Activated T-cell treated with anti-CD3 and anti-CD28 coated beads, Interleukin-2, amount 50 U/mL, for 4 hours (primary cell): Measurements from ENCODE around the gene PTOV1. TPM values are rescaled to one million over a fixed set of nuclear protein-coding genes. Genes with fewer than 3 reads are reported as not detected.

ENCODE experiments used
- ATAC-seq, 2 donors: fragments of 200-7000 bp; cut with Tn5 transposase; one replicate each; pipeline ENCODE4 v1.10.0; 2021
- DNase-seq: peaks from one replicate; pipeline ENCODE4 v3.0.0-alpha.2; 2020
- H3K27me3 Mint-ChIP-seq: one replicate; pipeline ENCODE4 v1.8.0; 2021; ENCODE audit warnings: low read depth, mixed read lengths
- H3K36me3 Mint-ChIP-seq: one replicate; pipeline ENCODE4 v1.8.0; 2022; ENCODE audit warnings: mixed read lengths; ENCODE audit not compliant: insufficient read depth
- H3K4me1 Mint-ChIP-seq: one replicate; pipeline ENCODE4 v1.8.0; 2021; ENCODE audit warnings: low read depth, mixed read lengths
- H3K4me3 Mint-ChIP-seq: one replicate; pipeline ENCODE4 v1.8.0; 2021; ENCODE audit warnings: mild to moderate bottlenecking, moderate library complexity, mixed read lengths
- H3K9me3 Mint-ChIP-seq: one replicate; pipeline ENCODE4 v1.8.0; 2021; ENCODE audit warnings: mixed read lengths
- total RNA-seq, 3 donors: library from RNA; stranded (reverse); gene quantifications; one replicate each; pipeline ENCODE4 v1.2.1, GENCODE V29; 2021

PTOV1 gene
- total RNA-seq, 3 donors from 2014 or later, result 77.8 to 86.3 (median 83.7) TPM

DNA sequence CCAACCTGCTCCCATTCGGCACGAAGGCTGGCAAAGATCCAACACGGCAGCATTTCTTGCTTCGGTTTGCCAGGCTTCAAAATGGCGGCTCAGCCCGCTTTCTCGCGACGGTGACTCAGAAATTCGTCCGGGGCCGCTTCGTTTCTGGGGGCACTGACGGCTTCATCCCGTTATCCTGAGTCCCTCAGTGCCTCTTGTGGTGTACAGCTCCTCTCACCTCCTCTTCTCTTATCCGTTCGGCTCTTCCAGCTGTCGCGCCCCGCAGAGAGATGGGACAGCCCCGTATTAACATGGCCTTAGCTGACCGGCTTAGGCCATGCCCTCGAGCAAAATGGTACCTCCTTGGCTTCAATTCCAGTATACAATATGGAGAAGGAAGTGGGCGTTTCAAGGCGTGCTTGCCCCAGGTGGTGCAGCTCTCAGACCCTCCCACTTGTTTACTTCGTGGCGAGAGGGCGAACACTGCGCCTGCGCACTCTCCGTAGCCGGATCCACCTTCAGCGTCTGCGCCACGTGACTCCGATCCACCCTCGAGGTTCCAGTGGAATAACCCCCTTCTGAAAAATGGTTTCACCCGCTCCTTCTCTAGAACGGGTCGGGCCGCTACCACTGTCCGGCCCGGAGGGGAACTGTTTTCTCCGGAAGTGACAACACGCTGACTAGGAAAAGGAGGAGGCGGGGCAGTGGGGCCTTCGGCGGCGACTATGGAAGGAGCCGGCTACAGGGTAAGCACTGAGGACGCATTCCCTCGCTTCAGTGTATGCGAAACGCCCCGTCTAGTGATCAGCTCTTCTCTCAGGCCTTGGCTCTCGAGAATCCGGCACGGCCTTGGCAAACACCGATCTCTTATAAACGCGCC lies 26.3 kb downstream of the PTOV1 start, which contains the start of the genes AKT1S1 and TBC1D17:
AKT1S1 (minus strand) TSS at position 336 of the 859 bp plus-strand sequence. CDS start 4,060 bp downstream, outside the sequence.
TBC1D17 (plus strand) TSS at position 683 of the 859 bp plus-strand sequence; CDS start at position 705, 22 bp downstream.
- peak; percentile 74 to 75 for ATAC-seq
- H3K4me1 Mint-ChIP-seq, result peaks cover 23% of the 10 kb centered on the region
- no peaks in the 10 kb centered on the region for H3K9me3 Mint-ChIP-seq

GRCh38 chr19:49877879-49878743 lies 27.2 kb downstream of the PTOV1 start:
- Mint-ChIP-seq H3K27me3 (no peaks in the 10 kb centered on the region), H3K4me3 (no peak overlapping the region), H3K9me3 (no peaks in the 10 kb centered on the region), H3K4me1 (peaks cover 23% of the 10 kb centered on the region), H3K36me3 (peaks cover 12% of the 10 kb centered on the region)
- ATAC-seq, result peak; percentile 70 to 72
- peak; percentile 96 for DNase-seq

More for the DNA sequence above, 26.3 kb downstream of the PTOV1 start, which contains the start of the genes AKT1S1 and TBC1D17:
- no peak within 1 kb of the TSS for H3K4me3 Mint-ChIP-seq
- peaks cover 9% of the 10 kb centered on the region for H3K36me3 Mint-ChIP-seq
- no peaks in the 10 kb centered on the region for H3K27me3 Mint-ChIP-seq
- peak; percentile 97 for DNase-seq

DNA sequence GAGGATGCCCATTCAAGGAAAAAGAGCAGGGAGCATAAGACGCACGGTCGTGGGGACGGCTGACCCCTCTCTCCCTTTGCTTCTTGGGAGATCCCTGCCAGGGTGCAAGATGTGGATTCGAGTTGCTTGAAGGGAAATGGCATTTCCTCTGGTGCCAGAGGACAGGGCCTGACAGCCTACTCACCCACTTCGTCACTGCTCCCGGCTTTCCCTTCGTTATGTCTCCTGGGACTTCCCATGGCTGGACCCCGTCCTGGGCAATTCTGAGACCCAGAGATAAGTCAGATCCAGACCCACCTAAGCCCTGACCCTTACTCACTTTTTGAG lies 27.7 kb downstream of the PTOV1 start:
- peaks cover 23% of the 10 kb centered on the region for H3K4me1 Mint-ChIP-seq
- no peak for ATAC-seq
- H3K4me3 Mint-ChIP-seq, result no peak overlapping the region
- no peak for DNase-seq
- peaks cover 17% of the 10 kb centered on the region for H3K36me3 Mint-ChIP-seq
- H3K27me3 Mint-ChIP-seq, result no peaks in the 10 kb centered on the region
- no peaks in the 10 kb centered on the region for H3K9me3 Mint-ChIP-seq

GRCh38 chr19:49879243-49879963 lies 28.4 kb downstream of the PTOV1 start:
- Mint-ChIP-seq H3K9me3 (no peaks in the 10 kb centered on the region), H3K27me3 (no peaks in the 10 kb centered on the region), H3K36me3 (peaks cover 18% of the 10 kb centered on the region), H3K4me1 (peaks cover 23% of the 10 kb centered on the region), H3K4me3 (no peak overlapping the region)
- DNase-seq (no peak), ATAC-seq (no peak)

GRCh38 chr19:49880162-49880869 lies 29.4 kb downstream of the PTOV1 start:
- peaks cover 25% of the 10 kb centered on the region for H3K36me3 Mint-ChIP-seq
- no peaks in the 10 kb centered on the region for H3K9me3 Mint-ChIP-seq
- H3K27me3 Mint-ChIP-seq, result no peaks in the 10 kb centered on the region
- peaks cover 19% of the 10 kb centered on the region for H3K4me1 Mint-ChIP-seq
- no peak overlapping the region for H3K4me3 Mint-ChIP-seq
- ATAC-seq (no peak), DNase-seq (no peak)

DNA sequence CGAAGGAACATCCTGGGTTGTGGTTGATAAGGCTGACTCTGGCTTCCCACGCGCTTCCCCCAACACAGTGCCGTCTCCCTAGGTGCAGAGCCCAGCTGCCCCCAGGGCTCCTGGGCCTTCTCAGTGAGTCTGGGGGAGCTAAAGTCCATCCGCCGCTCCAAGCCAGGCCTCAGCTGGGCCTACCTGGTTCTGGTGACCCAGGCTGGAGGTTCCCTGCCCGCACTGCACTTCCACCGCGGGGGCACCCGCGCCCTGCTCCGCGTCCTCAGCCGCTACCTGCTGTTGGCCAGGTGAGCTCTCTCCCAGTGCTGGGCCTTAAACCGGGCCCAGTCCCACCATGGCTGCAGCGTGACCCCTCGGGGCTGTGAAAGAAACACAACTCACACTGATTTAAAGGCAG lies 30.2 kb downstream of the PTOV1 start:
- H3K4me3 Mint-ChIP-seq, result no peak overlapping the region
- DNase-seq (no peak), ATAC-seq (no peak)
- H3K36me3 Mint-ChIP-seq, result peaks cover 28% of the 10 kb centered on the region
- H3K9me3 Mint-ChIP-seq, result no peaks in the 10 kb centered on the region
- no peaks in the 10 kb centered on the region for H3K27me3 Mint-ChIP-seq
- peaks cover 14% of the 10 kb centered on the region for H3K4me1 Mint-ChIP-seq

DNA sequence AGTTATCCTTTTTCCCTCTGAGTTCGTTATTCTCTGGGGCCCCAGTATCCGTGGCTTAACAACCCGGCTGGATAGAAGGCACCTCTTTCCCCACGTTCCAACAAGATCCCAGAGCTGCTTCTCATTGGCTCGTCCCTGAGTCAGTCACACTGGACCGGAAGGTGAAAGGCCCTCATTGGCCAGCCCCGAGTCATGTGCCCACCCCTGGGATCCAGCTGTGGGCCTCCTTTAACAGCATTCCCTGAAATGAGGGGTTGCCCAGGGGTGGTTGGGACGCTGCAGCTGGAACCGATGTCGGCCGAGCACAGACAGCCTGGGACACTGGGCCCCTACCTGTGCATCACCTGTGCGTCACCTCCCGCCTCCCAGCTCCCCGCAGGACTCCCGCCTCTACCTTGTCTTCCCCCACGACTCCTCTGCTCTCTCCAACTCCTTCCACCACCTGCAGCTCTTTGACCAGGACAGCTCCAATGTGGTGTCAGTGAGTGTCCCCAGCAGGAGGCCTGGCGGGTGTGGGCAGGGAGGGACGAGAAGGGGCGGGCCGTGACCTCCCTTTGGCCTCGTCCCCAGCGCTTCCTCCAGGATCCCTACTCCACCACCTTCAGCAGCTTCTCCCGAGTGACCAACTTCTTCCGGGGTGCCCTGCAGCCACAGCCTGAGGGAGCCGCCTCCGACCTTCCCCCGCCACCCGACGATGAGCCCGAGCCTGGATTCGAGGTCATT lies 30.9 kb downstream of the PTOV1 start:
- peaks cover 32% of the 10 kb centered on the region for H3K36me3 Mint-ChIP-seq
- no peak for DNase-seq
- no peak for ATAC-seq
- no peak overlapping the region for H3K4me3 Mint-ChIP-seq
- no peaks in the 10 kb centered on the region for H3K27me3 Mint-ChIP-seq
- no peaks in the 10 kb centered on the region for H3K9me3 Mint-ChIP-seq
- peaks cover 14% of the 10 kb centered on the region for H3K4me1 Mint-ChIP-seq

DNA sequence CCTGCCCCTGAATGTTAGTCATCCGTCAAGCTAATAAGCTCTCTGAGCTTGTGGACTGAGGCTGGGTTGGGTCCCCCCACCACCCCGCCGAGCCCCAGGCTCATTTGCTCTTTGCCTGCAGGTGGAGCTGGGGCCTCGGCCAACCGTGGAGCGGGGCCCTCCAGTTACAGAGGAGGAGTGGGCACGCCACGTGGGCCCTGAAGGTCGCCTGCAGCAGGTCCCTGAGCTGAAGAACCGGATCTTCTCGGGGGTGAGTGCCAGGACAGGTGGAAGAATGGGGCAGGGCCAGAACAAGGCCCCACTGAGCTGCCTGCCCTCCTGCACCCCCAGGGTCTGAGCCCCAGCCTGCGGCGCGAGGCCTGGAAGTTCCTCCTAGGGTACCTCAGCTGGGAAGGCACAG lies 31.7 kb downstream of the PTOV1 start:
- no peak for DNase-seq
- ATAC-seq, result no peak
- no peaks in the 10 kb centered on the region for H3K27me3 Mint-ChIP-seq
- H3K36me3 Mint-ChIP-seq, result peaks cover 32% of the 10 kb centered on the region
- H3K4me3 Mint-ChIP-seq, result no peak overlapping the region
- H3K9me3 Mint-ChIP-seq, result no peaks in the 10 kb centered on the region
- peaks cover 14% of the 10 kb centered on the region for H3K4me1 Mint-ChIP-seq

DNA sequence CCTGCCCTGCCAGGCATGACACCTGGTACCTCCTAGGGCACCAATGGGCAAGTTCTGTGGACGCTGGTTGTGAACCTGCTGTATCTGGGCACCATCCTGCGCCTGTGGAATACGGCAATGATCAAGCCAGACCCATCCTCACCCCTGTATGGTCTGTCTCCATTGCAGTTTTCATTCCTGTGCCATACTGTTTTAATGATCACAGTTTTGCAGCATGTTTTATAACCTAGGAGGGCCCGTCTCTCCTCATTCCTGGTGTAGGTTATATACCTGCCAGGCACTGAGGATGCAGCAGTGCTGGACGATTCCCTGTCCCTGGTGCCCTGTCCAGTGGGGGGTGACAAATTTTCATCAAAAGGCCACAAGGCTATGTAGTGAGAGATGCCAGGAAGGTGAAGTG lies 32.1 kb downstream of the PTOV1 start:
- no peaks in the 10 kb centered on the region for H3K27me3 Mint-ChIP-seq

DNA sequence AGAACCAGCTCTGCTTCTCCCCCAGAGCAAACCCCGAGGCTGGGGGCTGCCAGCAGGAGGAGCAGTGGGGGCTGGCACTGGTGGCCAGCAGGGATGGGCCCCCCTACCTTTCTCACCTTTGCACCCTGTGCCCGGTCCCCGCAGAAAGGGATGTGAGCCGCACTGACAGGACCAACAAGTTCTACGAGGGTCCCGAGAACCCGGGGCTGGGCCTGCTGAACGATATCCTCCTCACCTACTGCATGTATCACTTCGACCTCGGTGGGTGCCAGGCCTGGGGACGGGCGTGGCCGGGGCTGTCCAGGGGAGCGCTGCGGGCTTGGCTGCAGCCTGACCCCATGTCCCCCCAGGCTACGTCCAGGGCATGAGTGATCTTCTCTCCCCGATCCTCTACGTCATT lies 33.1 kb downstream of the PTOV1 start:
- Mint-ChIP-seq H3K4me1 (peaks cover 2% of the 10 kb centered on the region), H3K36me3 (peaks cover 30% of the 10 kb centered on the region), H3K9me3 (no peaks in the 10 kb centered on the region), H3K4me3 (no peak overlapping the region), H3K27me3 (no peaks in the 10 kb centered on the region)
- ATAC-seq (no peak), DNase-seq (no peak)

More for the DNA sequence above, 32.1 kb downstream of the PTOV1 start:
- DNase-seq, result no peak
- Mint-ChIP-seq H3K4me1 (peaks cover 12% of the 10 kb centered on the region), H3K4me3 (no peak overlapping the region), H3K36me3 (peaks cover 30% of the 10 kb centered on the region), H3K9me3 (no peaks in the 10 kb centered on the region)
- ATAC-seq, result no peak

- ATAC-seq (no peak), DNase-seq (no peak)
- Mint-ChIP-seq H3K4me3 (no peak overlapping the region), H3K4me1 (no peaks in the 10 kb centered on the region), H3K36me3 (peaks cover 30% of the 10 kb centered on the region), H3K9me3 (no peaks in the 10 kb centered on the region), H3K27me3 (no peaks in the 10 kb centered on the region)
These were observed 33.8 kb downstream of the PTOV1 start for GRCh38 chr19:49884760-49885159.

GRCh38 chr19:49887037-49887664 lies 36.2 kb downstream of the PTOV1 start:
- H3K27me3 Mint-ChIP-seq, result no peaks in the 10 kb centered on the region
- peaks cover 24% of the 10 kb centered on the region for H3K36me3 Mint-ChIP-seq
- ATAC-seq, result no peak
- peaks cover 7% of the 10 kb centered on the region for H3K4me1 Mint-ChIP-seq
- DNase-seq, result no peak
- H3K4me3 Mint-ChIP-seq, result no peak overlapping the region
- H3K9me3 Mint-ChIP-seq, result no peaks in the 10 kb centered on the region
